GM10248 (cell line): ENCODE data around the gene HYI.
"Not testable (repeated sequence)": the region's sequence is repeated elsewhere in the genome, so short reads cannot be mapped to it uniquely, and the experiment has no call there.

ENCODE experiments used
- CTCF ChIA-PET: fragments of 300-600 bp; sonication (Branson Sonifier 250); formaldehyde crosslinking; extraction: SDS; loops from one replicate; lab custom pipeline; 2021; ENCODE audit warnings: antibody characterized with exemption; lab: Yijun Ruan, JAX
- POLR2A ChIA-PET: fragments of 350-650 bp; sonication (Branson Sonifier 250); formaldehyde crosslinking; extraction: SDS; loops from one replicate; lab custom pipeline; 2020; ENCODE audit warnings: antibody characterized with exemption; lab: Yijun Ruan, JAX
- DNase-seq: peaks from one replicate; pipeline ENCODE4 v3.0.0; 2012; ENCODE audit errors: extremely low spot score
- TF ChIP-seq, protein P1 (sequence below): IDR thresholded peaks from 2 replicates; pipeline ENCODE4 v1.5.1; 2012; ENCODE audit warnings: mild to moderate bottlenecking, low read depth; ENCODE audit errors: extremely low read depth, missing control alignments, control extremely low read depth

Gene HYI, protein sequence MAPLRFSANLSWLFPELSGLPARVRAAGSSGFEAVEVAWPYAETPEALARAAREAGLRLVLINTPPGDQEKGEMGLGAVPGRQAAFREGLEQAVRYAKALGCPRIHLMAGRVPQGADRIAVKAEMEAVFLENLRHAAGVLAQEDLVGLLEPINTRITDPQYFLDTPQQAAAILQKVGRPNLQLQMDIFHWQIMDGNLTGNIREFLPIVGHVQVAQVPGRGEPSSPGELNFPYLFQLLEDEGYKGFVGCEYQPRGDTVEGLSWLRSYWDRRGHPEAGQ

DNA sequence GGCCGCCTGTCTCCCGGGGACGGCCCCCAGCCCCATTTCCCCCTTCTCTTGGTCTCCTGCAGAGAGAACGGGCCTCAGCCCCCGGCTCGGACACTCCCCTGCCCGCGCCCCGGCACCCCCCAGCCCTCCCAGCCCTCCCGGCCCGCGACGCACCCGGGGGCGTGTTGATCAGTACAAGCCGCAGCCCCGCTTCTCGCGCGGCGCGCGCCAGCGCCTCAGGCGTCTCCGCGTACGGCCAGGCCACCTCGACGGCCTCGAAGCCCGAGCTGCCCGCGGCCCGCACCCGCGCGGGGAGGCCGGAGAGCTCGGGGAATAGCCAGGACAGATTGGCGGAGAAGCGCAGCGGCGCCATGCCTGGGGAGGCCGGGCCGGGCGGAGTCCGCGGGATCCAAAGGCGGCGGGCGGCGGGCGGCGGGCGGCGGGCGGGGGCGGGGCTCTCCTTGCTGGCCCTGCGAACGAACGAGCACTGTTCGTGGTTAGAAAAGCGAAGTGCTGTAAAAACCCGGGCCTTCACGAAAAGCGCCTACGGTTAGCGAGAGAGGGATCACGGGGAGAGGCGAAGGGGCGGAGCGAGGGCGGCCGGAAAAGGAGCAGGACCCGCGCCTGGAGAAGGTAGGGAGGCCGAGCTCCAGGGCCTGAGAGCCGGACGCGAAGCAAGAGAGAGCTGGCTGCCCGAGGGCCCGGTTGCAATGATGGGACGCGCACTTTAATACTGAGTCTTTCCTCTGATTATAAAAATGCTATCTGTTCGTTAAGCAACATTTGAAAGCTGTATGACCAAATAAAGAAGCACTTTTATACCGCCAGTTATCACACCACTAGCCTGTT lies at the start of gene HYI:
HYI (minus strand) TSS at position 490 of the 828 bp plus-strand sequence; CDS start at position 352, 138 bp downstream.
- POLR2A ChIA-PET: interaction anchor here (0.7 to 2.0 kb wide), 2 partner anchors 86 to 197 kb away, joined by 5 to 7 read pairs; partner anchors contain the start of genes ELOVL1 and KDM4A
- TF ChIP-seq, protein P1, sequence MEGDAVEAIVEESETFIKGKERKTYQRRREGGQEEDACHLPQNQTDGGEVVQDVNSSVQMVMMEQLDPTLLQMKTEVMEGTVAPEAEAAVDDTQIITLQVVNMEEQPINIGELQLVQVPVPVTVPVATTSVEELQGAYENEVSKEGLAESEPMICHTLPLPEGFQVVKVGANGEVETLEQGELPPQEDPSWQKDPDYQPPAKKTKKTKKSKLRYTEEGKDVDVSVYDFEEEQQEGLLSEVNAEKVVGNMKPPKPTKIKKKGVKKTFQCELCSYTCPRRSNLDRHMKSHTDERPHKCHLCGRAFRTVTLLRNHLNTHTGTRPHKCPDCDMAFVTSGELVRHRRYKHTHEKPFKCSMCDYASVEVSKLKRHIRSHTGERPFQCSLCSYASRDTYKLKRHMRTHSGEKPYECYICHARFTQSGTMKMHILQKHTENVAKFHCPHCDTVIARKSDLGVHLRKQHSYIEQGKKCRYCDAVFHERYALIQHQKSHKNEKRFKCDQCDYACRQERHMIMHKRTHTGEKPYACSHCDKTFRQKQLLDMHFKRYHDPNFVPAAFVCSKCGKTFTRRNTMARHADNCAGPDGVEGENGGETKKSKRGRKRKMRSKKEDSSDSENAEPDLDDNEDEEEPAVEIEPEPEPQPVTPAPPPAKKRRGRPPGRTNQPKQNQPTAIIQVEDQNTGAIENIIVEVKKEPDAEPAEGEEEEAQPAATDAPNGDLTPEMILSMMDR: no peak
- peak; percentile 80 for DNase-seq
- CTCF ChIA-PET: interaction anchor here (0.8 to 3.0 kb wide), 10 partner anchors 9 to 481 kb away, joined by 3 to 9 read pairs (median 4); no protein-coding TSS in a partner anchor

DNA sequence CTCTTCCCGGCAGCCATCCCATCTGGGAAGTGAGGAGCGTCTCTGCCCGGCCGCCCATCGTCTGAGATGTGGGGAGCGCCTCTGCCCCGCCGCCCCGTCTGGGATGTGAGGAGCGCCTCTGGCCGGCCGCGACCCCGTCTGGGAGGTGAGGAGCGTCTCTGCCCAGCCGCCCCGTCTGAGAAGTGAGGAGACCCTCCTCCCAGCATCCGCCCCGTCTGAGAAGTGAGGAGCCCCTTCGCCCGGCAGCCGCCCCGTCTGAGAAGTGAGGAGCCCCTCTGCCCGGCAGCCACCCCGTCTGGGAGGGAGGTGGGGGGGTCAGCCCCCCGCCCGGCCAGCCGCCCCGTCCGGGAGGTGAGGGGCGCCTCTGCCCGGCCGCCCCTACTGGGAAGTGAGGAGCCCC lies 48.1 kb upstream of the HYI start:
- DNase-seq, CTCF ChIA-PET, POLR2A ChIA-PET: not testable (repeated sequence)

DNA sequence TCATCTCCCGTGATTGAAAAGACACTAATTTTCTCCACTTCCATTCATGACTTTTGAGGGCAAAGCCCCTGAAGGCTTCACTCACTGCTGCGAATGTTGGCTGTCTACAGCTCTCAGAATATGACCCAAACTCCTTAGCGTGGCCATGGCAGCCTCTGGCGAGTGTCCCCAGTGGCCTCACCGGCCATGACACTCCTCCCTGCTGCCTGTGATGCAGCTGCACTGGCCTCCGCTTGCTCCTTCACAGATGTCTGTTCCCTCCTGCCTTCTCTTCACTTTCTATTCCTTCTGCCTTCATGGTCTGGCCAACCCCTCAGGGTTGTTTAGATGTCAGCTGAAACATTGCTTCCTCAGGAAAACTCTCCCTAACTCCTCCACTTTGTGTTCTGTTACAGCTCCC lies 46.2 kb upstream of the HYI start:
- POLR2A ChIA-PET: no interaction called here
- CTCF ChIA-PET: interaction anchor here (0.7 to 1.1 kb wide), 2 partner anchors 211 to 435 kb away, joined by 3 to 5 read pairs; no protein-coding TSS in a partner anchor
- TF ChIP-seq, protein P1: no peak
- no peak for DNase-seq

DNA sequence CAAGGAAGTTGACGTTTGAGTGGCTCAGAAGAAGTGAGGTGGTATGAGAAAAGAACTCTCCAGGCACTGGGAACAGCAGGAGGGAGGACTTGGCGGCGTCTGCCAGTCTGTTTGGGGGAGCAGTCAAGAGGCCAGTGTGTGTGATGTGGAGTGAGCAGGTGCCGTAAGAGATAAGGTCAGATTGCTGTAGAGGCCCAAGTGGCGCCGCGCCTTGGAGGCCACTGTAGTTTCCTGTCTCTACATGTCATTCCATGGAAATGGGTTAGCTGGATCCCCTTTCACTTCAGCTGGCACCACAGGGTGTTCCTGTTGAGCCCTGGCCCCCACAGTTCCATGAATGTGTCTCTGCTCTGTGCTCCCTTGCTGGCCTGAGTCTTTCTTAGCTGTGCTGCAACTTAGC lies 41.5 kb upstream of the HYI start:
- TF ChIP-seq, protein P1: no peak
- CTCF ChIA-PET: interaction anchor here (0.6 kb wide), 1 partner anchor 16 kb away, joined by 3 read pairs; no protein-coding TSS in a partner anchor
- POLR2A ChIA-PET: no interaction called here
- no peak for DNase-seq

DNA sequence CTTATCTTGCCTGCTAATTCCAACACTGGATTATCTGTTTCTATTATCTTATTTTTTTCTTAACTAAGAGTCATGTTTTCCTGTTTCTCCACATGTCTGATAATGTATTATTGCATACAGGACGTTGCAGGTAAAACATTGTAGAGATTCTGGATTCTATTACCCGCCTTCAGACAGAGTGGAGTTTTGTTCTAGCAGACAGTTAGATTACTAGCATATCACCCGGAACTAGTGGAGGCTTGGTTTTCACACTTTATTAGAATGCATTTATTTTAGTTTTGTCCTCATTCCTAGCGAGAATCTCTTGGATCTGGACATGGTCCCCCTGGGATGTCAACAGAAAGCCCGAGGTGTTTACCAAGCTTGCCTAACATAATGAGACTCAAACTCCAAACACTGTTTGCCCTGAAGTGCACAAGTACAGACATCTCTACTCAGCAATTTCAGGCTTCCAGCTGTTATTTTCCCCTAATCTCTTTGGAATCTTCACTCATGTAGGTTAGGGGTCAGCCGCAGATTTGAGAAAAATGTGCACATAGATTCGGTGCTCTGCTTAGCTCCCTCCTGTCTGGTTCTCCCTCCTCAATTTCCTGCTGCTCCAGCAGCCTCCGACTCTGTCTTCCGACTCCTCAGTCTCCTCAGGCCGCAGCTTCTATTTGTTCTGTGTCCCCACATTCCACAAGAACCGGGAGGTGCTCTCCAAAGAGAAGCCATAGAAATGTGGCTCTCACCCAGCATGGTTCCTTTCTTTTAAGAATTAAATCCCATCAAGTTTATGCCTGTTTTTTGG lies 40.1 kb upstream of the HYI start:
- POLR2A ChIA-PET: no interaction called here
- TF ChIP-seq, protein P1: no peak
- CTCF ChIA-PET: no interaction called here
- DNase-seq: no peak

DNA sequence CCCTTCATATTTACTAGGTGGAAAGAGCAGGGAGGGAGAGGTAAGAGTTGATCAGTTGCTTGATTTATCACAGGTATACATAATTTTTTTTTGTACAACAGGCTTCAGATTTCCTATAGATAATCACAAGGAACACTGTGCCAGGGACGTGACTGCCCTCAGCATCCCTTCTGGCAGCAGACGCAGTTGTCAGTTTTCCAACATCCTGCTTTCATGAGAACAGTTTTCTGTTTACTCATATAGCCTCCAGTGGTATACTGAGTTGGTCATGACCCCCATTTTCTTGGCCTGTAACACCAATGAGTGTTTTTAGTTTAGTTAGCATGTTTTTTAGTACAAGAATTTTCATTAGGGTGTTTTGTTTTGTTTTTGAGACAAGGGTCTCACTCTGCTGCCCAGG lies 39.1 kb upstream of the HYI start:
- POLR2A ChIA-PET: no interaction called here
- CTCF ChIA-PET: interaction anchor here (1.0 kb wide), 1 partner anchor 19 kb away, joined by 4 read pairs; no protein-coding TSS in a partner anchor
- TF ChIP-seq, protein P1: no peak
- no peak for DNase-seq
